ENCODE results near the gene GGCX. TPM values are rescaled to one million over a fixed set of nuclear protein-coding genes. Genes with fewer than 3 reads are reported as not detected.
A peak's percentile ranks its signal among the peaks of the same experiment; 100 is the strongest.

Gene GGCX
- total RNA-seq, 3 donors from 2014 or later, result 26.7 to 35.1 (median 31.8) TPM

DNA sequence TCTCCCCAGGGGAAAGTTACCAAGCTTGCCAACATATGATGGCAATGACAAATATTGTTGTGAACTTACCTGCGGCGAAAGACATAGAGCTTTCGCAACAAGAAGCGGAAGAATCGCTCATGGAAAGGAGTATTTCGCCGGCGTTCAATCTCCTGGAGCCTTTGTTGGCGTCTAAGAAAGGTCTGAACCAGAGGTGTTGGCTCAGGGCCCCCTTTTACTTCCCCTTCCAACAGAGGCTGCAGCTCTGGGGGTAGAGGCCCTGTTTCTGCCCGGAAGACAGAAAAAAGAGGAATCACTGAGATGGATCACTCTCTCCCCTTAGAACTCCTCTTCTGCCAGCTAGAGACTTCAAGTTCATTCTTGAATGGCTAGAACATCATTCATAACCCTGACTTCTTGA, 10.8 kb downstream of the GGCX start:
- TF ChIP-seq POLR2AphosphoS5 (IDR thresholded peaks at IDR 0.05), result no peak
- TF ChIP-seq POLR2A (IDR thresholded peaks at IDR 0.05), result no peak
- no peak for TF ChIP-seq CTCF (IDR thresholded peaks at IDR 0.05)
- Histone ChIP-seq H3K27ac (peak overlapping the region; percentile 59 to 75), H3K4me1 (no peaks in the 10 kb centered on the region), H3K36me3 (no peaks in the 10 kb centered on the region), H3K27me3 (no peaks in the 10 kb centered on the region), H3K4me3 (no peak overlapping the region), H3K9me3 (no peaks in the 10 kb centered on the region)
- intact Hi-C loops (cut with DNase I; ENCODE audit: low total_unique reads), result loop anchor here (5.0 kb wide), 1 partner anchor 118 kb away; no protein-coding TSS in a partner anchor
- no peak for DNase-seq (ENCODE audit: low spot score in 2 of 2)

DNA sequence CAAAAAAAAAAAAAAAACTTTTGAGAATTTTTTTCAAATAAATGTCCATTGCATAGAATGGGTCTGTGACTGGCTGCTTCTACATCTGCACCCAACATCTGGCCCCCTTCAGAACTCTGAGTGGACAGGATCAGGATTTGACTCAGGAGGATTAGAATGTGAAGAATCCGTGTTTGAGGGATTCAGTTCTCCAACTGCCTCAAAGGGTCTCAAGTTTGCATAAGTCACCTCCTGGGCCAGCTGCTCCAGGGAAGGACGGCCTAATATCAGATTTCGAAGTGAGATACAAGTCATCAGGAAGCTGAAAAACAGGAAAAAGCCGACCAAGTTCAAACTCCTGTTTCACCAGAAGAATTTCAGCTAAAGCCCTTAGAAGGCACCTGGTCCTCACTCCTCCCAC, 11.5 kb downstream of the GGCX start:
- H3K27ac ChIP-seq, result peak overlapping the region; percentile 59 to 75
- no peaks in the 10 kb centered on the region for H3K27me3 ChIP-seq
- no peak overlapping the region for H3K4me3 ChIP-seq
- no peak for DNase-seq (ENCODE audit: low spot score in 2 of 2)
- no peaks in the 10 kb centered on the region for H3K4me1 ChIP-seq
- H3K9me3 ChIP-seq, result no peaks in the 10 kb centered on the region
- TF ChIP-seq POLR2AphosphoS5 (IDR thresholded peaks at IDR 0.05) (no peak), POLR2A (IDR thresholded peaks at IDR 0.05) (no peak), CTCF (IDR thresholded peaks at IDR 0.05) (no peak)
- intact Hi-C loops (cut with DNase I; ENCODE audit: low total_unique reads), result loop anchor here (5.0 kb wide), 1 partner anchor 118 kb away; no protein-coding TSS in a partner anchor
- no peaks in the 10 kb centered on the region for H3K36me3 ChIP-seq

GRCh38 chr2:85549095-85549494, 12.2 kb downstream of the GGCX start:
- Histone ChIP-seq H3K9me3 (no peaks in the 10 kb centered on the region), H3K4me1 (no peaks in the 10 kb centered on the region), H3K27me3 (no peaks in the 10 kb centered on the region), H3K36me3 (no peaks in the 10 kb centered on the region), H3K27ac (no peak overlapping the region), H3K4me3 (no peak overlapping the region)
- intact Hi-C loops (cut with DNase I; ENCODE audit: low total_unique reads), result no loop called here
- no peak for DNase-seq (ENCODE audit: low spot score in 2 of 2)
- TF ChIP-seq CTCF (IDR thresholded peaks at IDR 0.05) (no peak), POLR2AphosphoS5 (IDR thresholded peaks at IDR 0.05) (no peak), POLR2A (IDR thresholded peaks at IDR 0.05) (no peak)

DNA sequence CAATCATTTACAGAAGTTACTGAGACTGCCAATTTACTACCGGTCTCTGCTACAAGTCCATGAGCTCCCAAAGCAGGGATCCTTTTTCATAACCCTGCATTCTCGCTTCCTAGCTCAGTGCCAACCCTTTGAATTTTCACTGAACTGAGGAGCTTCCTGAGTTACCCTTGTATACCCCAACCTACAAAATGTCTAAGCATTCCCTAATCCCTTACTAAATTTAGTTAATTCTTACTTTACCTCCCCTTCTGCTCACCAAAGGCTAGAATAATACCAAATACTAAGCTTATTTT, 12.7 kb downstream of the GGCX start:
- H3K27ac ChIP-seq, result peak overlapping the region in 1 of 2 donors; percentile 22
- no peaks in the 10 kb centered on the region for H3K4me1 ChIP-seq
- no peaks in the 10 kb centered on the region for H3K9me3 ChIP-seq
- no peak for TF ChIP-seq POLR2AphosphoS5 (IDR thresholded peaks at IDR 0.05)
- no peak for TF ChIP-seq CTCF (IDR thresholded peaks at IDR 0.05)
- no peak for TF ChIP-seq POLR2A (IDR thresholded peaks at IDR 0.05)
- H3K27me3 ChIP-seq, result no peaks in the 10 kb centered on the region
- no peak overlapping the region for H3K4me3 ChIP-seq
- no peak for DNase-seq (ENCODE audit: low spot score in 2 of 2)
- H3K36me3 ChIP-seq, result no peaks in the 10 kb centered on the region
- intact Hi-C loops (cut with DNase I; ENCODE audit: low total_unique reads), result no loop called here

DNA sequence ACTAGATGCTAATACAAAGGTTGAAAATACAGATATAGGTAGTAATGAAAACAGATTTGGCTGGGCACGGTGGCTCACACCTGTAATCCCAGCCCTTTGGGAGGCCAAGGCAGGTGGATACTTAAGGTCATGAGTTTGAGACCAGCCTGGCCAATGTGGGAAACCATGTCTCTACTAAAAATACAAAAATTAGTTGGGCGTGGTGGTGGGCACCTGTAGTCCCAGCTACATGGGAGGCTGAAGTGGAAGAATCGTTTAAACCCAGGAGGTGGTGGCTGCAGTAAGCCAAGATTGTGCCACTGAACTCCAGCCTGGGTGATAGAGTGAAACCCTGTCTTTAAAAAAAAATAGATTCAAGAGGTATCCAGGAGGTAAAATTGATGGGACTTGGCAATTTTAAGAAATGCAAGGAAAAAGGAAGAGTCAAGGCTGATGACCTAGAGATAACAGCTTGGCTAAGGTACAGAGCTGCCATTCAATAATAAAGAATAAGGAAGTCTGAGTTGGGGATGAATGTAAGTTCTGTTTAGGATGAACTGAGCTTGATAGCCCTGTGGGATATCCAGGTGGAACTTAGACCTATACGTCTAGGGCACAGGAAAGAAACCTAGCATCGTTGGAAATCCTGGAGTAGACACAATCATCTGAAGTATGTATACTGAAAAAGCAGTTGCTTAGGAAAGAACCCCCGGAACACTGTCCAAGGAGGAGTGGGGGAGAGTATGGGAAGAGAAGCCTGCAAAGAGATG, 13.3 kb downstream of the GGCX start:
- H3K4me1 ChIP-seq, result no peaks in the 10 kb centered on the region
- intact Hi-C loops (cut with DNase I; ENCODE audit: low total_unique reads), result no loop called here
- TF ChIP-seq CTCF (IDR thresholded peaks at IDR 0.05) (no peak), POLR2A (IDR thresholded peaks at IDR 0.05) (no peak), POLR2AphosphoS5 (IDR thresholded peaks at IDR 0.05) (no peak)
- H3K27ac ChIP-seq, result peak overlapping the region in 1 of 2 donors; percentile 22
- no peak overlapping the region for H3K4me3 ChIP-seq
- no peak for DNase-seq (ENCODE audit: low spot score in 2 of 2)
- no peaks in the 10 kb centered on the region for H3K27me3 ChIP-seq
- no peaks in the 10 kb centered on the region for H3K36me3 ChIP-seq
- no peaks in the 10 kb centered on the region for H3K9me3 ChIP-seq
